Ovary (tissue), 3 donors: Measurements from ENCODE around the gene SFSWAP.

ENCODE experiments used
- EP300 ChIP-seq: sonication (generic); formaldehyde crosslinking; IDR thresholded peaks from one replicate; pipeline ENCODE4 v1.6.1; 2017; ENCODE audit warnings: antibody characterized with exemption
- POLR2A ChIP-seq: fragments of 450-650 bp; IDR thresholded peaks from one replicate; pipeline ENCODE4 v1.6.1; 2017; ENCODE audit warnings: antibody characterized with exemption, mild to moderate bottlenecking, moderate library complexity
- TF ChIP-seq, protein P1 (sequence below), 3 donors: fragments of 450-650 bp in 2 of 3; fragments of 200-600 bp in 1 of 3; IDR thresholded peaks; one replicate each; pipeline versions ENCODE4 v1.5.1 to v1.8.0; 2016 to 2022; ENCODE audit warnings: antibody characterized with exemption in 3 of 3, mild to moderate bottlenecking in 1 of 3
- donor health status: DM: no; HTN: no; CAD: no.

DNA sequence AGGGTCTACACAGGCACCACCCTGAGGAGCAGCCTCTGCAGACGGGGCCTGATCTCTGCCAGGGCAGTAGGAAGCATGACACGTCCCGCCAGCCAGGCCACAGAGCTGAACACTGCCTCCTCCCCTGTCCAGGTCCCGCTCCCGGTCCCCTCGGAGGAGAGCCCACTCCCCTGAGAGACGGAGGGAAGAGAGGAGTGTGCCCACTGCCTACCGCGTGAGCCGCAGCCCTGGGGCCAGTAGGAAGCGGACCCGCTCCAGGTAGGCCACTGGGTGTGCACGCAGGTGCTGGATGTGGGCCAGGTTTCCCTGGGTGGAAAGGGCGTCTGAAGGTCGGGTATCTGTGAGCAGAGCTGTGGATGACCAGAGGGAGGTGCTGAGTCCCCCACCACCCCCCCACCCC, 75.4 kb downstream of the SFSWAP start:
- TF ChIP-seq, protein P1, sequence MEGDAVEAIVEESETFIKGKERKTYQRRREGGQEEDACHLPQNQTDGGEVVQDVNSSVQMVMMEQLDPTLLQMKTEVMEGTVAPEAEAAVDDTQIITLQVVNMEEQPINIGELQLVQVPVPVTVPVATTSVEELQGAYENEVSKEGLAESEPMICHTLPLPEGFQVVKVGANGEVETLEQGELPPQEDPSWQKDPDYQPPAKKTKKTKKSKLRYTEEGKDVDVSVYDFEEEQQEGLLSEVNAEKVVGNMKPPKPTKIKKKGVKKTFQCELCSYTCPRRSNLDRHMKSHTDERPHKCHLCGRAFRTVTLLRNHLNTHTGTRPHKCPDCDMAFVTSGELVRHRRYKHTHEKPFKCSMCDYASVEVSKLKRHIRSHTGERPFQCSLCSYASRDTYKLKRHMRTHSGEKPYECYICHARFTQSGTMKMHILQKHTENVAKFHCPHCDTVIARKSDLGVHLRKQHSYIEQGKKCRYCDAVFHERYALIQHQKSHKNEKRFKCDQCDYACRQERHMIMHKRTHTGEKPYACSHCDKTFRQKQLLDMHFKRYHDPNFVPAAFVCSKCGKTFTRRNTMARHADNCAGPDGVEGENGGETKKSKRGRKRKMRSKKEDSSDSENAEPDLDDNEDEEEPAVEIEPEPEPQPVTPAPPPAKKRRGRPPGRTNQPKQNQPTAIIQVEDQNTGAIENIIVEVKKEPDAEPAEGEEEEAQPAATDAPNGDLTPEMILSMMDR (IDR thresholded peaks at IDR 0.05): no peak
- TF ChIP-seq POLR2A (no peak), EP300 (no peak)
